GM18517 (cell line): Measurements from ENCODE around the gene RNPC3.
"Not testable (repeated sequence)": the region's sequence is repeated elsewhere in the genome, so short reads cannot be mapped to it uniquely, and the experiment has no call there.

Source experiments
- ATAC-seq: cut with Tn5 transposase; IDR thresholded peaks from one replicate; pipeline ENCODE4 v1.9.1; 2021; ENCODE audit warnings: mild to moderate bottlenecking, moderate library complexity; ENCODE audit not compliant: unreplicated experiment

RNPC3 gene

GRCh38 chr1:103560427-103560826 is 34.9 kb downstream of the RNPC3 start:
- ATAC-seq, result no peak

DNA sequence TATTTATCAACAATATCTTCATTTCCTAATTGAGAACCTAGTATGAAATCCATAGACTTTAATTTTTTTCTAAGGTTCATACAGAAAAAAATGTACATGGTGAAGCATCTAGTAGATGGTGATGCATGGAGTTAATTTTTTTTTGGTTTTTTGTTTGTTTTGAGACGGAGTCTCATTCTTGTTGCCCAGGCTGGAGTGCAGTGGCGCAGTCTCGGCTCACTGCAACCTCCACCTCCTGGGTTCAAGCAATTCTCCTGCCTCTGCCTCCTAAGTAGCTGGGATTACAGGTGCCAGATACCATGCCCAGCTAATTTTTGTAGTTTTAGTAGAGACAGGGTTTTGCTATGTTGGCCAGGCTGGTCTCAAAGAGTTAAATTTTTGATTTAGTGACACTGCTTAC is 35.6 kb downstream of the RNPC3 start:
- ATAC-seq, result not testable (repeated sequence)

- ATAC-seq, result peak; percentile 91
Observed at GRCh38 chr1:103561643-103562395, 36.3 kb downstream of the RNPC3 start.

DNA sequence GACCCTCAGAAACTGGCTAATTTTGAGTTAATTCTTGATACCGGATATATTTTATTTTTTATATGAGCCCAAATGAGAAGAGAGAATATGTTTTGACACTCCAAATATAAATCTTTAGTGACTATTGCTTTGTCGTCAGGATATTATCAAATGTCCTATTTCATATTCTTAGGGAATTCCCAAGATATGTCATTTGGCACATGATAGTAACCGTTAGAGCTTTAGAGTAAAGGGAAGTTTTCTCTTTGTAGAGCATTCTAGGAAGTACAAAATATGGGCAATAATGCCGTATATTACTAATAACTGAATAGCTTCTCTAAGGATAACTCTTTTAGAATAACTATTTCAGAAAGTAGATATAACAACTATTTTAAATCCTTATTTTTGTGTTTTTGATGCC is 37.6 kb downstream of the RNPC3 start:
- ATAC-seq, result no peak

- ATAC-seq, result no peak
Observed at GRCh38 chr1:103569493-103569892, 44.0 kb downstream of the RNPC3 start.

DNA sequence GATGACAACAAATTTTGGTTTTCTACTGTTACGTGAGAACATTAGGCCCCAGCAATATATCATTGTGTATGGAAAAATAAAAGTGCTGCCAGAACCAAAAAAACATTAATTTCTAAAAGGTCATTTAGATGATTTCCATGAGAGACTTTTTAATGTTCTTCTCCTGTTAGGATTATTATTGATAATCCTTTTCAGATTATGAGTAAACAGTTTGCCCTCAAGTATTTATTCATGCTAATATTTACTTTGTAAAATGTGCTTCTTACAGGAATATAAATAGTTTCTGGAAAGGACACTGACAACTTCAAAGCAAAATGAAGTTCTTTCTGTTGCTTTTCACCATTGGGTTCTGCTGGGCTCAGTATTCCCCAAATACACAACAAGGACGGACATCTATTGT is 45.8 kb downstream of the RNPC3 start, which contains the start of gene AMY2B:
TSS of gene AMY2B (plus strand) at position 301 of the 400 bp plus-strand sequence. CDS start at position 315, 14 bp downstream.
- not testable (repeated sequence) for ATAC-seq

DNA sequence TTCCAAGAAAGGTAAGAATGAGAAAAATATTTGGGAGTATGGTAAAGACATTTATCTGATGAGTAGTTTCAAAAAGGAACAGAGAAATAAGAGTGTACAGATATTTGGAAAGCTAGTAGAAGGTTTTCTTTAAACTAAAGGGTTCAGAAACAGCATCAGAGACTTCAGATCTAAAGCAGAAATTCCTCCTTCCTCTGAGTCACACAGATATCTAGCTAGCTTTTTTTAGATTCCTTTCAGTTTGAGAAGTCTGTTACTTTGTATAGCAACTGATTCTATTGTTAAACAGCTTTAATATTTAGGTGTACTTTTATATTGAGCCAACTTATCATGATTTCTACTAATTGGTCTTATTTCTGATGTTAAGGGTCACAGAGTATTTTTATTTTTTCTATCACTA is 50.6 kb downstream of the RNPC3 start:
- peak; percentile 48 for ATAC-seq

DNA sequence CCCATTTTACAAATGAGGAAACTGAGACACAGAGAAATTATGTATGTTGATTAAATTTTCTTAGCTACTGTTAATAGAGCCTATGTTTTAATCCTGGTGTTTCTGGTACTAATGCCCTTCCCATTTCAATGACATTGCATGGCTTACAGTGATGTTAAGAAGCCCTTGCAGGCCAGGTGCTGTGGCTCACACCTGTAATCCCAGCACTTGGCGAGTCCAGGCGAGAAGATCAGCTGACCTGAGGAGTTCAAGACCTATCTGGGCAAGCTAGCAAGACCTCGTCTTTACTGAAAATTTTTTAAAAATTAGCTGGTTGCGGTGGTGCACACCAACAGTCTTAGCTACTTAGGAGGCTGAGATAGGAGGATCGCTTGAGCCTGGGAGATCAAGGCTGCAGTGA is 51.3 kb downstream of the RNPC3 start:
- not testable (repeated sequence) for ATAC-seq

DNA sequence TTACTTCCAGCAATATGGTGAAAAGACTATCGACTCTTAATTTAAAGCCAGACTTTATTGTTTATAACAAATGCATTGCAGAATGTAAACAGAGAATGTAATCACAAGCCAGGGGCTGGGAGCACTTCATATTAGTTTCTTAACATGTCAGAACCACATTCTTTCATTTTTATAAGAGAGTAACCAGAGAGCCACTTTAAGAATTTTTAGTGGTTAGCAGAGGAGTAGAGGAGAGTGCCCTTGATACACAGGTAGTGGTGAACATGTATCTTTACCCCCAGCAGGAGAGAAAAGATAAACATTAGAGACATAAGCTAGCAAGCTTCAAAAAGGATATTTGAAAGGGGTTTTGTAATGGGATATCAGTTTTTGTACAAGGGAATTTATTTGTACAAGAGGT is 57.0 kb downstream of the RNPC3 start:
- no peak for ATAC-seq

- ATAC-seq, result no peak
Observed at GRCh38 chr1:103583887-103584286, 58.4 kb downstream of the RNPC3 start.

- no peak for ATAC-seq
Observed at GRCh38 chr1:103584537-103584936, 59.0 kb downstream of the RNPC3 start.

- ATAC-seq, result not testable (repeated sequence)
Observed at GRCh38 chr1:103602740-103603139, 77.2 kb downstream of the RNPC3 start.
